ENCODE results near the gene KIF16B.

DNA sequence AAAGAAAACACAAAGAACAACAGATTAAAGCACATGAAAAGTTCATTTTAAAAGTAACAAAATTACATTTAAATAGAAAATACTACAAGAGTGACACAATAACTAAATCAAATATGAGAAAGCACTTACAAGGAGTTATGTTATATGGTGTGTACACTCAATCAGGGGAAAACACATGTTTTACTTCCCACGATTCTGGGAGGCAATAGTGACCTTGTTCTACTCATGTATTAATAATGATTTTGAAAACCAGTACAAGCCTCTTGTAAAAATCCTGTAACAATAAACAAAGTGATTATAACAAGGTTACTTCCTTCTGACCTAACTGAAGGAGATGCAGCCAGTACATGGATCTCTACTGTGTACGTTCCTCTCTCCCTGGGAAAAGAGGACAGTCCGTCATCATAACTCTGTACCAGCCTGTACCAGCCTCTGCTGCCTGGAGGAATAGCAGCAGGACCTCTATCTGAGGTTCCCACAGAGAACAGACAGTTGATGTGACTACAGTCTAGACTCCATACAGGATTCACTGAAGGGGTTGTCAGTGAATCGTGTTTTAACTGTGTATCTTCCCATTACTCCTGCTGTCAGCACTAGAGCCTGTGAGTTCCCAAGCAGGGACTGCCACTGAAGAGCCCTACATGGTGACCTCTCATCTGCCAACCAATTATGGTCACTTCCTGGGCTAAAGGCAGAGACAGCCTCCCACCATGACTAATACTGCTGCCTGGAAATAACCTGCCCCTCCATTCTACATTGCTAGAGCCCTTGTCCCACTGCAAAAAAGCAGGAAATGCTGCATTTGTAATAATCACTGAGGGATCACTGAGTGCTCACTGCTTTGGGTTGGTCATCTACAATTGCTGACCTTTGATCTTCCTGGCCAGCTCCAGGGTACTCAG is 149.7 kb downstream of the KIF16B start:
- TF ChIP-seq POLR2AphosphoS5 (IDR thresholded peaks at IDR 0.05; ENCODE audit: control insufficient read depth, insufficient read depth, low read depth, low read length) = no peak
- TF ChIP-seq MEIS2 (IDR thresholded peaks at IDR 0.05; ENCODE audit: partially characterized antibody) = no peak
- TF ChIP-seq OTX1 (CRISPR knock-in tag; IDR thresholded peaks at IDR 0.05) = no peak
